GM18861 (cell line): ENCODE measurements around the gene EFHD2.
"Not testable (repeated sequence)": the region's sequence is repeated elsewhere in the genome, so short reads cannot be mapped to it uniquely, and the experiment has no call there.

Experiments used
- ATAC-seq: cut with Tn5 transposase; IDR thresholded peaks from one replicate; pipeline ENCODE4 v1.9.1; 2021; ENCODE audit not compliant: unreplicated experiment

EFHD2 gene

GRCh38 chr1:15386164-15386749 is 23.4 kb upstream of the EFHD2 start:
- ATAC-seq: no peak

GRCh38 chr1:15388201-15388880 is 21.3 kb upstream of the EFHD2 start:
- no peak for ATAC-seq

DNA sequence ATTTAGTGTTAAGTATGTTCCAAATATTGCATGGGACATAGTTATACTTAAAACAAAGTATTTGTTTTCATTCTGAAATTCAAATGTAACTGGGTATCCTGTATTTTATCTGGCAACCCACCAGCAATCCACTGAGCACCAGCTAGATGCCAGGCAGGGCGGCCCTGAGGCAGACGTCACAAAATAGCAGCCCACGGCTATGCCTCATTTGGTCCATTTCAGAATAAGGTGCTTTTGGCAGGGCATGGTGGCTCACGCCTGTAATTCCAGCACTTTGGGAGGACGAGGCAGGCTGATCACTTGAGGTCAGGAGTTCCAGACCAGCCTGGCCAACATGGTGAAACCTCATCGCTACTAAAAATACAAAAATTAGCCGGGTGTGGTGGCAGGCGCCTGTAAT is 19.9 kb upstream of the EFHD2 start:
- not testable (repeated sequence) for ATAC-seq

GRCh38 chr1:15390667-15391066 is 19.0 kb upstream of the EFHD2 start:
- ATAC-seq: no peak

GRCh38 chr1:15391366-15391765 is 18.3 kb upstream of the EFHD2 start:
- no peak for ATAC-seq

GRCh38 chr1:15393475-15394257 is 16.0 kb upstream of the EFHD2 start:
- ATAC-seq: no peak

DNA sequence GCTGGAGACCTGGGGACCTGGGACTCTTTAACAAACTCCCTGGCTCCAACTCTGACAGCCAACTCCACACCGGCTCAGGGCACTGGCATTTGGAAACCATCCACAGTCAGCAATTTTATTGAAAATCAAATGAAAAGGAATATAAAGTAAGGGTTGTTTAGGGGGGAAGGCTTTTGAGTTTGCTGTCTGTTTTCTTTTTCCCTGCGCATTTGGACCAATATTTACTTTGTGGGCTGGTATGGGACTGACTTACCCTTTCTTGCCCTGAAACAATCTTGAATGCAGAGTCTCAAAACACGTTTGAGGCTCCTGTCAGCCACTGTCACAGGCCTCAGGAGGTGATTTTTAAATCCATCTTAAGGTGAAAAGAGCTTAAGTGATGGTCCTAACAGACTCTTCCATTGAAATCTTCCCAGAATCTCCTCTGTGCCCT is 15.4 kb upstream of the EFHD2 start:
- no peak for ATAC-seq

GRCh38 chr1:15397236-15397635 is 12.5 kb upstream of the EFHD2 start:
- ATAC-seq: no peak

DNA sequence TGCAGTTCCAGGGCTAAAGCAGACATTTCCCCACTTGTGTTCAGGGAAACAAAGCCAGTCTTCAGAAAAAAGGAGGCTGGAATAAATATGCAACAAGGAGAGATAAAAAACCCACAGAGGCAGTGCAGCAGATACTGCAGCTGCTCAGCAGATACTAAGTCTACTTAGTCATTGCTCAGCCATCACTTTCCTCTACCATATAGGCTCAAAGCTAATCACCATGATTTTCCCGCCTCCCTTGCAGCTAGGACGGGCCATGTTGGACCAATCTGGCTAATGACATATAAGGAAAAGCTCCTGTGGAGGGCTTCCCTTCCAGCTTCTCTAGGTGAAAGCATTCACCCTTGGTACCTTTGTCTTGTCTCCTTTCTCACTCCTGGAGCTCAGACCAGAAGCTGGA is 10.0 kb upstream of the EFHD2 start:
- ATAC-seq: no peak

DNA sequence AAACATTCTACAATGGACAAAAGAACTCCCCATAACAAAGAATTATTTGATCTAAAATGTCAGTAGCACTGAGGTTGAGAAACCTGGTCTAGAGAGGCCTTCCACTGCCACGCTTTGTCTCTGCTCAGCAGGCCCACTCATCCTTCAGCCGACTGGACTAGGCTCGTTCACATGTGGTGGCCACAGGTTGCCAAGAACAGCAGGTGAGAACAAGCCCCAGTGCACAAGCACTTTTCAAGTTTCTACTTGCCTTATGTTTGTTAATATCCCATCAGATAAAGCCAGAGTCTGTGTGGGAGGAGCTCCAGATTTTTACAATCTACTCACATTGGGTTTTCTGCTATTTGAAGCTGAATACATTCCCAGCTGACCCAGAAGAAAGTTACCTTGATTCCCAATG is 9.1 kb upstream of the EFHD2 start:
- no peak for ATAC-seq

DNA sequence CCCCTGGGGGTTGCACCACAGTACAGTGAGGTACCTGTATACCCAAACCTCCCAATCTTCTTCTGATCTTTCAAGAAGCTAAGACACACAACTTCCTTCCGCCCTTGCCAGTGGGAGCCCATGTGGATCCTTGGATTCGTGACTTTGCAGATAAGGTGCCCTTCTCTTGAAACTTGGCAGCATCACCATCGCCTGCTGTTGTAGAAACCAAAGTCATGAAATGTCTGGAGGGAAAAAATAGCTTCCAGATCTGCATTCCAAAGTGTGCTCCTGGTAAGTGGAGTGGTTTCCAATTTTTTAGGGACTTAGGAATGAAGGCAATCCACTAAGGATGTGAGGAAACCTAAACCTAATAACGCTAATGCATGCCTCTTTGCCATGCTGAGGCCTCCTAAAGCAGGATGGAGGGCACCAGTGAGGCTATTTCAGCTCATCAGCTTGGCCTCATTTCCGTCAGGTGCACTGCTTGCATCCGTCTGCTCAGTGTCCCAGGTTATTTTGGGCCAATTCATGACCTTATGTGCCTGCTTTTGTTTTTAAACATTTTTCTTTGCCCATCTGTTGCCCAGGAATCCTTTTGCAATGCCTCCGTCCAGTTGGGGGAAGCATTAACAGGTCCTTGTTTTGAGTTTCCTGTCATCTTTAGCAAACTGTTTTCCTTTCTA is 8.2 kb upstream of the EFHD2 start:
- ATAC-seq: no peak

- ATAC-seq: no peak
Observed at GRCh38 chr1:15402809-15403450, 6.8 kb upstream of the EFHD2 start.

DNA sequence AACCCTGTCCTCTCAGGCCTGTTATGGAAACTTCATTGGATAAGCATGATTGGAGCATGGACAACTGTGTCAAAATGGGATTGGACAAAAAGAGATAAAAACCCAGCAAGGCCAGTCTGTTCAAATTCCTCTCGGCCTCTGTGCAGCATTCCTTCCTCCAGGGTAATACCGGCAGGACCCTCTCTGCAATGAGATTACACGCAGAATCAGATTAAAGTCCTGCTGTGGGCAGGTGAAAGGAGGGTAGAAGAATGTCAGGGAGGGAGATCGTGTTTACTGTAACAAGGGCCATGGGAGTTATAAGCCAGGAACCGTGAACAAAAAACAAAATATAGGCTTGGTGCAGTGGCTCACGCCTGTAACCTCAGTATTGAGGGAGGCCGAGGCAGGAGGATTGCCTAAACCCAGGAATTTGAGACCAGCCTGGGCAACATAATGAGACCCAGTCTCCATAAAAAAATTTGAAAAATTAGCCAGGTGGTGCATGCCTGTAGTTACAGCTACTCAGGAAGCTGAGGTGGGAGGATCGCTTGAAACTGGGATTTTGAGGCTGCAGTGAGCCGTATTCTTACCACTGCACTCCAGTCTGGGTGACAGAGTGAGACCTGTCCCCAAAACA is 5.6 kb upstream of the EFHD2 start:
- ATAC-seq: no peak

- no peak for ATAC-seq
Observed at GRCh38 chr1:15405106-15405850, 4.4 kb upstream of the EFHD2 start.

- no peak for ATAC-seq
Observed at GRCh38 chr1:15406614-15407559, 2.8 kb upstream of the EFHD2 start.

- no peak for ATAC-seq
Observed at GRCh38 chr1:15407580-15407979, 2.1 kb upstream of the EFHD2 start.

- no peak for ATAC-seq
Observed at GRCh38 chr1:15408890-15409387, 749 bp upstream of the EFHD2 start.

- no peak for ATAC-seq
Observed at GRCh38 chr1:15410223-15410883, 665 bp downstream of the EFHD2 start.
